SK-MEL-5 (cell line): Measurements from ENCODE around the gene ADH5. TPM values are rescaled to one million over a fixed set of nuclear protein-coding genes. Genes with fewer than 3 reads are reported as not detected.

Experiments used
- total RNA-seq: library from RNA; depleted of rRNA; stranded (reverse); fragments of >200 nt; shearing (Covaris generic); gene quantifications from 2 replicates; pipeline ENCODE4 v1.2.3, GENCODE V29; 2014; rRNA removed

Gene ADH5
- total RNA-seq, 1 experiment from 2014 or later: 136 TPM

Other genes starting within 250 kb of the ADH5 start
- gene EIF4E, start 159.7 kb downstream of the ADH5 start, total RNA-seq: 132 and 135 TPM in 2 replicates
- 53.1 and 58.4 TPM in 2 replicates for gene METAP1, start 93.1 kb downstream of the ADH5 start, total RNA-seq
- not detected in 2 replicates for gene ADH4, start 55.5 kb upstream of the ADH5 start, total RNA-seq
- not detected in 2 replicates for gene ADH6, start 130.5 kb upstream of the ADH5 start, total RNA-seq
- not detected in 2 replicates for gene ADH1A, start 202.2 kb upstream of the ADH5 start, total RNA-seq
- gene ADH1B, start 232.6 kb upstream of the ADH5 start, total RNA-seq: not detected in 2 replicates